AG09309 (cell line): ENCODE measurements around the gene PACS1.

Experiments
- DNase-seq: peaks from one replicate; pipeline ENCODE4 v3.0.0-alpha.2; 2010; ENCODE audit warnings: low read depth
- H3K4me3 ChIP-seq: 2 replicates; pipeline ENCODE4 v1.5.1; 2011; ENCODE audit warnings: mild to moderate bottlenecking, low read depth, low read length, moderate library complexity; ENCODE audit not compliant: control insufficient read depth
- CTCF ChIP-seq: IDR thresholded peaks from 2 replicates; pipeline ENCODE4 v1.5.1; 2011; ENCODE audit warnings: mild to moderate bottlenecking, low read depth, low read length, inconsistent platforms; ENCODE audit not compliant: insufficient read depth, control insufficient read depth; ENCODE audit errors: missing control alignments

The PACS1 gene

GRCh38 chr11:66289548-66290329, 219.7 kb downstream of the PACS1 start:
- H3K4me3 ChIP-seq: peak overlapping the region; percentile 88
- no peak for TF ChIP-seq CTCF
- DNase-seq: peak; percentile 33

GRCh38 chr11:66290330-66290621, 220.2 kb downstream of the PACS1 start:
- DNase-seq: no peak
- no peak for TF ChIP-seq CTCF
- no peak overlapping the region for H3K4me3 ChIP-seq

GRCh38 chr11:66291303-66291705, 221.2 kb downstream of the PACS1 start:
- DNase-seq: no peak
- no peak overlapping the region for H3K4me3 ChIP-seq
- no peak for TF ChIP-seq CTCF

GRCh38 chr11:66291706-66292542, 221.9 kb downstream of the PACS1 start, which contains the start of gene TMEM151A:
TSS of gene TMEM151A (plus strand) at chr11:66291894. CDS start at chr11:66292014, 120 bp downstream.
- DNase-seq: no peak
- peak within 1 kb of the TSS; percentile 13 for H3K4me3 ChIP-seq
- no peak for TF ChIP-seq CTCF

- no peak overlapping the region for H3K4me3 ChIP-seq
- no peak for TF ChIP-seq CTCF
- DNase-seq: no peak
Measured at GRCh38 chr11:66292543-66293332, 222.7 kb downstream of the PACS1 start.

GRCh38 chr11:66293352-66293751, 223.3 kb downstream of the PACS1 start:
- no peak for TF ChIP-seq CTCF
- H3K4me3 ChIP-seq: no peak overlapping the region
- DNase-seq: no peak
